ENCODE results near the gene ARHGEF1.

Gene ARHGEF1

DNA sequence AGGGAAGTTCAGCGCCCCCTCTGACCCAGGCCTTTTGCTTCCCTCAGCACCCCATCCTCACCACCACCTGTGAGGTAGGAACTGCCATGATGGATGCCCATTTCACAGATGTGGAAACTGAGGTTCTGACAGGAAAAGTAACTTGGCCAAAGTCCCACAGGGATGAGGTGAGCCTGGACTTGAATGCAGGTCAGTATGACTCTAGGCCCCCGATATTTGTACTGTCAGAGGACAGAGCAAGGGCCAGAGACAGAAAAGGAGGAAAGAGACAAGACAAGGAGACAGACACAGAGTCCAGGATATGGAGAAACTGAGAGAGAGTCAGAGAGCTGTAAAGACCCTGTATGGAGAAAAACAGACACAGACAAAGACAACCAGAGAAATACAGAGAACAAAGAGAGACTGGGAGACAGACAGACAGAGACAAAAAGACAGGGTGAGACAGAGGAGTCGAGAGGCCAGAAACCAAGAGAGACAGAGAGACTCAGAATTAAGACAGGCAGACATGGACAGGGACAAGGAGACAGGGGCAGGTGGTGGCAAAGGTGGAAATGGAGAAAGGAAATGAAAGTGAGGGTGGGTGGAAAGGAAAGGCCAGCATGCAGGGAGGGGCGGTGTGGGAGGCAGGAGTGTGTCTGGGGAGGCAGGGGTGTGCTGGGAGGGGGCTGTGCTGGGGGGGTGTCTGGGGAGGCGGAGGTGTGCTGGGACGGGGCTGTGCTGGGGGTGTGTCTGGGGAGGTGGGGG, 40.2 kb downstream of the ARHGEF1 start (continued):
- no peak for TF ChIP-seq ZBTB6 (tag by site-specific recombination; IDR thresholded peaks at IDR 0.05)
- TF ChIP-seq ZNF658 (tag by site-specific recombination; IDR thresholded peaks at IDR 0.05), result no peak
- 0 out of 2 replicates have a peak, but pooled peaks have one; percentile 43 for TF ChIP-seq KLF8 (tag by site-specific recombination; IDR thresholded peaks at IDR 0.05)
- no peak for TF ChIP-seq ZNF146 (tag by site-specific recombination; IDR thresholded peaks at IDR 0.05)
- no peak for TF ChIP-seq ZNF449 (tag by site-specific recombination; IDR thresholded peaks at IDR 0.05)
- no peak for TF ChIP-seq ZNF571 (tag by site-specific recombination; IDR thresholded peaks at IDR 0.05)
- no peak for TF ChIP-seq GLI2 (tag by site-specific recombination; IDR thresholded peaks at IDR 0.05; ENCODE audit: borderline replicate concordance, low read depth)
- TF ChIP-seq ZNF529 (tag by site-specific recombination; IDR thresholded peaks at IDR 0.05; ENCODE audit: insufficient replicate concordance), result no peak
- TF ChIP-seq BCL11A (tag by site-specific recombination; IDR thresholded peaks at IDR 0.05; ENCODE audit: low read depth), result no peak
- no peak for TF ChIP-seq ZSCAN30 (tag by site-specific recombination; IDR thresholded peaks at IDR 0.05)
- TF ChIP-seq, protein P1, sequence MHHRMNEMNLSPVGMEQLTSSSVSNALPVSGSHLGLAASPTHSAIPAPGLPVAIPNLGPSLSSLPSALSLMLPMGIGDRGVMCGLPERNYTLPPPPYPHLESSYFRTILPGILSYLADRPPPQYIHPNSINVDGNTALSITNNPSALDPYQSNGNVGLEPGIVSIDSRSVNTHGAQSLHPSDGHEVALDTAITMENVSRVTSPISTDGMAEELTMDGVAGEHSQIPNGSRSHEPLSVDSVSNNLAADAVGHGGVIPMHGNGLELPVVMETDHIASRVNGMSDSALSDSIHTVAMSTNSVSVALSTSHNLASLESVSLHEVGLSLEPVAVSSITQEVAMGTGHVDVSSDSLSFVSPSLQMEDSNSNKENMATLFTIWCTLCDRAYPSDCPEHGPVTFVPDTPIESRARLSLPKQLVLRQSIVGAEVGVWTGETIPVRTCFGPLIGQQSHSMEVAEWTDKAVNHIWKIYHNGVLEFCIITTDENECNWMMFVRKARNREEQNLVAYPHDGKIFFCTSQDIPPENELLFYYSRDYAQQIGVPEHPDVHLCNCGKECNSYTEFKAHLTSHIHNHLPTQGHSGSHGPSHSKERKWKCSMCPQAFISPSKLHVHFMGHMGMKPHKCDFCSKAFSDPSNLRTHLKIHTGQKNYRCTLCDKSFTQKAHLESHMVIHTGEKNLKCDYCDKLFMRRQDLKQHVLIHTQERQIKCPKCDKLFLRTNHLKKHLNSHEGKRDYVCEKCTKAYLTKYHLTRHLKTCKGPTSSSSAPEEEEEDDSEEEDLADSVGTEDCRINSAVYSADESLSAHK (tag by site-specific recombination; IDR thresholded peaks at IDR 0.05), result no peak
- no peak for TF ChIP-seq ZNF140 (tag by site-specific recombination; IDR thresholded peaks at IDR 0.05)
- no peak for TF ChIP-seq ZNF223 (tag by site-specific recombination; IDR thresholded peaks at IDR 0.05)
- TF ChIP-seq, protein P2, sequence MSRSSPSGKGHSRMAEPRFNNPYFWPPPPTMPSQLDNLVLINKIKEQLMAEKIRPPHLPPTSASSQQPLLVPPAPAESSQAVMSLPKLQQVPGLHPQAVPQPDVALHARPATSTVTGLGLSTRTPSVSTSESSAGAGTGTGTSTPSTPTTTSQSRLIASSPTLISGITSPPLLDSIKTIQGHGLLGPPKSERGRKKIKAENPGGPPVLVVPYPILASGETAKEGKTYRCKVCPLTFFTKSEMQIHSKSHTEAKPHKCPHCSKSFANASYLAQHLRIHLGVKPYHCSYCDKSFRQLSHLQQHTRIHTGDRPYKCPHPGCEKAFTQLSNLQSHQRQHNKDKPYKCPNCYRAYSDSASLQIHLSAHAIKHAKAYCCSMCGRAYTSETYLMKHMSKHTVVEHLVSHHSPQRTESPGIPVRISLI (tag by site-specific recombination; IDR thresholded peaks at IDR 0.05), result no peak
- TF ChIP-seq ZNF513 (tag by site-specific recombination; IDR thresholded peaks at IDR 0.05), result no peak
- 0 out of 2 replicates have a peak, but pooled peaks have one; percentile 13 for TF ChIP-seq KLF1 (tag by site-specific recombination; IDR thresholded peaks at IDR 0.05)
- TF ChIP-seq ZNF561 (tag by site-specific recombination; IDR thresholded peaks at IDR 0.05; ENCODE audit: borderline replicate concordance), result no peak
- no peak for TF ChIP-seq ZNF777 (tag by site-specific recombination; IDR thresholded peaks at IDR 0.05; ENCODE audit: borderline replicate concordance)
- no peak for TF ChIP-seq ZBTB8A (tag by site-specific recombination; IDR thresholded peaks at IDR 0.05)
- TF ChIP-seq, protein P3, sequence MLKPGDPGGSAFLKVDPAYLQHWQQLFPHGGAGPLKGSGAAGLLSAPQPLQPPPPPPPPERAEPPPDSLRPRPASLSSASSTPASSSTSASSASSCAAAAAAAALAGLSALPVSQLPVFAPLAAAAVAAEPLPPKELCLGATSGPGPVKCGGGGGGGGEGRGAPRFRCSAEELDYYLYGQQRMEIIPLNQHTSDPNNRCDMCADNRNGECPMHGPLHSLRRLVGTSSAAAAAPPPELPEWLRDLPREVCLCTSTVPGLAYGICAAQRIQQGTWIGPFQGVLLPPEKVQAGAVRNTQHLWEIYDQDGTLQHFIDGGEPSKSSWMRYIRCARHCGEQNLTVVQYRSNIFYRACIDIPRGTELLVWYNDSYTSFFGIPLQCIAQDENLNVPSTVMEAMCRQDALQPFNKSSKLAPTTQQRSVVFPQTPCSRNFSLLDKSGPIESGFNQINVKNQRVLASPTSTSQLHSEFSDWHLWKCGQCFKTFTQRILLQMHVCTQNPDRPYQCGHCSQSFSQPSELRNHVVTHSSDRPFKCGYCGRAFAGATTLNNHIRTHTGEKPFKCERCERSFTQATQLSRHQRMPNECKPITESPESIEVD (tag by site-specific recombination; IDR thresholded peaks at IDR 0.05), result no peak
- no peak for TF ChIP-seq GFI1B (tag by site-specific recombination; IDR thresholded peaks at IDR 0.05)
- TF ChIP-seq PRDM1 (tag by site-specific recombination; IDR thresholded peaks at IDR 0.05), result peak; percentile 98
- no peak for TF ChIP-seq YY2 (tag by site-specific recombination; IDR thresholded peaks at IDR 0.05)
- TF ChIP-seq, protein P4, sequence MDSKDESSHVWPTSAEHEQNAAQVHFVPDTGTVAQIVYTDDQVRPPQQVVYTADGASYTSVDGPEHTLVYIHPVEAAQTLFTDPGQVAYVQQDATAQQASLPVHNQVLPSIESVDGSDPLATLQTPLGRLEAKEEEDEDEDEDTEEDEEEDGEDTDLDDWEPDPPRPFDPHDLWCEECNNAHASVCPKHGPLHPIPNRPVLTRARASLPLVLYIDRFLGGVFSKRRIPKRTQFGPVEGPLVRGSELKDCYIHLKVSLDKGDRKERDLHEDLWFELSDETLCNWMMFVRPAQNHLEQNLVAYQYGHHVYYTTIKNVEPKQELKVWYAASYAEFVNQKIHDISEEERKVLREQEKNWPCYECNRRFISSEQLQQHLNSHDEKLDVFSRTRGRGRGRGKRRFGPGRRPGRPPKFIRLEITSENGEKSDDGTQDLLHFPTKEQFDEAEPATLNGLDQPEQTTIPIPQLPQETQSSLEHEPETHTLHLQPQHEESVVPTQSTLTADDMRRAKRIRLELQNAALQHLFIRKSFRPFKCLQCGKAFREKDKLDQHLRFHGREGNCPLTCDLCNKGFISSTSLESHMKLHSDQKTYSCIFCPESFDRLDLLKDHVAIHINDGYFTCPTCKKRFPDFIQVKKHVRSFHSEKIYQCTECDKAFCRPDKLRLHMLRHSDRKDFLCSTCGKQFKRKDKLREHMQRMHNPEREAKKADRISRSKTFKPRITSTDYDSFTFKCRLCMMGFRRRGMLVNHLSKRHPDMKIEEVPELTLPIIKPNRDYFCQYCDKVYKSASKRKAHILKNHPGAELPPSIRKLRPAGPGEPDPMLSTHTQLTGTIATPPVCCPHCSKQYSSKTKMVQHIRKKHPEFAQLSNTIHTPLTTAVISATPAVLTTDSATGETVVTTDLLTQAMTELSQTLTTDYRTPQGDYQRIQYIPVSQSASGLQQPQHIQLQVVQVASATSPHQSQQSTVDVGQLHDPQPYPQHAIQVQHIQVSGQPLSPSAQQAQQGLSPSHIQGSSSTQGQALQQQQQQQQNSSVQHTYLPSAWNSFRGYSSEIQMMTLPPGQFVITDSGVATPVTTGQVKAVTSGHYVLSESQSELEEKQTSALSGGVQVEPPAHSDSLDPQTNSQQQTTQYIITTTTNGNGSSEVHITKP (tag by site-specific recombination; IDR thresholded peaks at IDR 0.05), result no peak
- TF ChIP-seq, protein P5, sequence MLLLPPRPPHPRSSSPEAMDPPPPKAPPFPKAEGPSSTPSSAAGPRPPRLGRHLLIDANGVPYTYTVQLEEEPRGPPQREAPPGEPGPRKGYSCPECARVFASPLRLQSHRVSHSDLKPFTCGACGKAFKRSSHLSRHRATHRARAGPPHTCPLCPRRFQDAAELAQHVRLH (tag by site-specific recombination; IDR thresholded peaks at IDR 0.05), result peak; percentile 51; the same call in 1 of the 2 replicates
- peak; percentile 90 for TF ChIP-seq ZFHX2 (tag by site-specific recombination; conservative IDR thresholded peaks at IDR 0.05)
